ENCODE measurements around the gene STARD10.

The STARD10 gene

GRCh38 chr11:72781313-72782080 is 12.3 kb downstream of the STARD10 start:
- peak overlapping the region; percentile 86 for H3K4me2 ChIP-seq
- H3K4me3 ChIP-seq, result peak overlapping the region; percentile 70
- peaks cover 18% of the 10 kb centered on the region for H4K20me1 ChIP-seq
- no peaks in the 10 kb centered on the region for H3K9me3 ChIP-seq
- no peaks in the 10 kb centered on the region for H3K36me3 ChIP-seq
- peaks cover 30% of the 10 kb centered on the region for H3K4me1 ChIP-seq
- peaks cover 8% of the 10 kb centered on the region; the same call in 1 of the 2 replicates for H3K27me3 ChIP-seq
- H3K27ac ChIP-seq, result peak overlapping the region; percentile 30; the same call in 1 of the 2 replicates
- no peak for TF ChIP-seq Cebpa-rat (IDR thresholded peaks at IDR 0.05)
- H3K9ac ChIP-seq, result peak overlapping the region; percentile 73

- H3K4me1 ChIP-seq, result peaks cover 26% of the 10 kb centered on the region
- peak overlapping the region; percentile 30; the same call in 1 of the 2 replicates for H3K27ac ChIP-seq
- peak overlapping the region; percentile 73; the same call in 1 of the 2 replicates for H3K9ac ChIP-seq
- H3K36me3 ChIP-seq, result no peaks in the 10 kb centered on the region
- peaks cover 8% of the 10 kb centered on the region; the same call in 1 of the 2 replicates for H3K27me3 ChIP-seq
- TF ChIP-seq Cebpa-rat (IDR thresholded peaks at IDR 0.05), result no peak
- H3K4me2 ChIP-seq, result peak overlapping the region; percentile 86
- no peaks in the 10 kb centered on the region for H3K9me3 ChIP-seq
- peak overlapping the region; percentile 70 for H3K4me3 ChIP-seq
- peaks cover 18% of the 10 kb centered on the region for H4K20me1 ChIP-seq
These were observed 12.9 kb downstream of the STARD10 start for GRCh38 chr11:72781063-72781312.

GRCh38 chr11:72780296-72781062 is 13.4 kb downstream of the STARD10 start:
- Histone ChIP-seq H3K4me1 (peaks cover 26% of the 10 kb centered on the region), H3K27me3 (peaks cover 8% of the 10 kb centered on the region; the same call in 1 of the 2 replicates), H3K4me3 (peak overlapping the region; percentile 70), H3K9me3 (no peaks in the 10 kb centered on the region), H3K27ac (no peak overlapping the region), H4K20me1 (peaks cover 18% of the 10 kb centered on the region), H3K4me2 (peak overlapping the region; percentile 86), H3K36me3 (no peaks in the 10 kb centered on the region), H3K9ac (peak overlapping the region; percentile 73; the same call in 1 of the 2 replicates)
- TF ChIP-seq Cebpa-rat (IDR thresholded peaks at IDR 0.05), result no peak

- Histone ChIP-seq H3K9ac (no peak overlapping the region), H3K36me3 (no peaks in the 10 kb centered on the region), H4K20me1 (peaks cover 18% of the 10 kb centered on the region), H3K4me2 (no peak overlapping the region), H3K4me3 (no peak overlapping the region), H3K27me3 (peaks cover 8% of the 10 kb centered on the region; the same call in 1 of the 2 replicates), H3K27ac (no peak overlapping the region), H3K9me3 (no peaks in the 10 kb centered on the region), H3K4me1 (peaks cover 26% of the 10 kb centered on the region)
- no peak for TF ChIP-seq Cebpa-rat (IDR thresholded peaks at IDR 0.05)
These were observed 14.2 kb downstream of the STARD10 start for GRCh38 chr11:72779495-72780128.

GRCh38 chr11:72778535-72779494 is 15.0 kb downstream of the STARD10 start:
- Histone ChIP-seq H3K27ac (no peak overlapping the region), H3K4me1 (peaks cover 31% of the 10 kb centered on the region), H3K4me3 (no peak overlapping the region), H3K27me3 (peaks cover 8% of the 10 kb centered on the region; the same call in 1 of the 2 replicates), H4K20me1 (peaks cover 18% of the 10 kb centered on the region), H3K4me2 (no peak overlapping the region), H3K9ac (no peak overlapping the region), H3K9me3 (no peaks in the 10 kb centered on the region), H3K36me3 (no peaks in the 10 kb centered on the region)
- no peak for TF ChIP-seq Cebpa-rat (IDR thresholded peaks at IDR 0.05)

- Histone ChIP-seq H3K4me3 (no peak overlapping the region), H3K27ac (no peak overlapping the region)
These were observed 16.0 kb downstream of the STARD10 start for GRCh38 chr11:72777755-72778278.

GRCh38 chr11:72776844-72777754 is 16.7 kb downstream of the STARD10 start:
- Histone ChIP-seq H3K4me3 (no peak overlapping the region), H3K27me3 (peaks cover 8% of the 10 kb centered on the region; the same call in 1 of the 2 replicates), H3K4me2 (no peak overlapping the region), H3K4me1 (peaks cover 37% of the 10 kb centered on the region), H3K36me3 (no peaks in the 10 kb centered on the region; the same call in 1 of the 2 replicates), H4K20me1 (peaks cover 18% of the 10 kb centered on the region), H3K9ac (no peak overlapping the region), H3K27ac (no peak overlapping the region), H3K9me3 (no peaks in the 10 kb centered on the region)
- TF ChIP-seq Cebpa-rat (IDR thresholded peaks at IDR 0.05), result no peak

More at GRCh38 chr11:72777755-72778278, 16.0 kb downstream of the STARD10 start:
- no peaks in the 10 kb centered on the region for H3K36me3 ChIP-seq
- H3K9ac ChIP-seq, result no peak overlapping the region
- peaks cover 18% of the 10 kb centered on the region for H4K20me1 ChIP-seq
- peaks cover 8% of the 10 kb centered on the region; the same call in 1 of the 2 replicates for H3K27me3 ChIP-seq
- H3K9me3 ChIP-seq, result no peaks in the 10 kb centered on the region
- peaks cover 41% of the 10 kb centered on the region for H3K4me1 ChIP-seq
- peak overlapping the region; percentile 26; the same call in 1 of the 2 replicates for H3K4me2 ChIP-seq
- no peak for TF ChIP-seq Cebpa-rat (IDR thresholded peaks at IDR 0.05)
